IMR-90 (cell line): ENCODE measurements around the gene RALGAPA2. TPM values are rescaled to one million over a fixed set of nuclear protein-coding genes. Genes with fewer than 3 reads are reported as not detected.

Experiments used
- ATAC-seq: fragments of 200-7000 bp; cut with Tn5 transposase; 2 replicates; pipeline ENCODE4 v1.9.1; 2020; ENCODE audit warnings: low read depth, mild to moderate bottlenecking, moderate library complexity
- BruUV-seq: library from RNA; stranded (reverse); fragments of 400-500 nt; replicated peaks from 2 replicates; lab custom pipeline; 2021; lab: Mats Ljungman, UMichigan
- CTCF ChIA-PET: fragments of 300-600 bp; formaldehyde crosslinking; extraction: SDS; loops from one replicate; lab custom pipeline; 2021; ENCODE audit warnings: antibody characterized with exemption; lab: Yijun Ruan, JAX
- POLR2A ChIA-PET: fragments of 300-600 bp; sonication (Branson Sonifier 250); formaldehyde crosslinking; loops from one replicate; lab custom pipeline; 2022; ENCODE audit warnings: antibody characterized with exemption; ENCODE audit not compliant: unreplicated experiment; lab: Charles Lee
- DNase-seq: peaks from one replicate; pipeline ENCODE4 v3.0.0; 2013
- H2AFZ ChIP-seq: replicated peaks from 2 replicates; pipeline ENCODE3; 2013; ENCODE audit warnings: low read length, mild to moderate bottlenecking; ENCODE audit not compliant: poor library complexity
- H2AK5ac ChIP-seq: 2 replicates; pipeline ENCODE4 v1.6.1; 2013; ENCODE audit warnings: low read depth, low read length, inconsistent platforms
- H2AK9ac ChIP-seq: replicated peaks from 2 replicates; pipeline ENCODE3; 2013; ENCODE audit warnings: mild to moderate bottlenecking, low read depth, low read length, moderate library complexity; ENCODE audit not compliant: poor library complexity
- H2BK120ac ChIP-seq: 2 replicates; pipeline ENCODE4 v1.6.1; 2013; ENCODE audit warnings: low read depth, low read length, inconsistent platforms
- H2BK15ac ChIP-seq: 3 replicates; pipeline ENCODE4 v1.6.1; 2013; ENCODE audit warnings: low read depth, low read length, inconsistent platforms
- H2BK20ac ChIP-seq: 2 replicates; pipeline ENCODE4 v1.6.1; 2013; ENCODE audit warnings: low read depth, mild to moderate bottlenecking, inconsistent platforms, low read length, moderate library complexity
- H2BK5ac ChIP-seq: 2 replicates; pipeline ENCODE4 v1.6.1; 2013; ENCODE audit warnings: mild to moderate bottlenecking, low read depth, low read length, inconsistent platforms; ENCODE audit not compliant: poor library complexity, severe bottlenecking
- H3K14ac ChIP-seq: replicated peaks from 2 replicates; pipeline ENCODE4 v1.6.1; 2013; ENCODE audit warnings: low read depth, low read length, inconsistent platforms
- H3K18ac ChIP-seq: 2 replicates; pipeline ENCODE4 v1.6.1; 2013; ENCODE audit warnings: low read depth, low read length, control low read depth
- H3K23ac ChIP-seq: 2 replicates; pipeline ENCODE4 v1.6.1; 2013; ENCODE audit warnings: low read depth, low read length, inconsistent platforms
- H3K27ac ChIP-seq: 2 replicates; pipeline ENCODE4 v1.5.1; 2013; ENCODE audit warnings: mild to moderate bottlenecking, control low read depth, low read length; ENCODE audit not compliant: insufficient read depth
- H3K27me3 ChIP-seq: 2 replicates; pipeline ENCODE4 v1.6.1; 2013; ENCODE audit warnings: low read length; ENCODE audit not compliant: control insufficient read depth, insufficient read depth
- H3K36me3 ChIP-seq: 2 replicates; pipeline ENCODE4 v1.6.1; 2013; ENCODE audit warnings: low read length, mixed read lengths; ENCODE audit not compliant: control insufficient read depth, insufficient read depth
- H3K4ac ChIP-seq: 2 replicates; pipeline ENCODE4 v1.6.1; 2013; ENCODE audit warnings: low read depth, low read length, inconsistent platforms
- H3K4me1 ChIP-seq: 2 replicates; pipeline ENCODE4 v1.6.1; 2013; ENCODE audit warnings: low read length, mixed read lengths; ENCODE audit not compliant: control insufficient read depth, insufficient read depth
- H3K4me2 ChIP-seq: 2 replicates; pipeline ENCODE4 v1.6.1; 2013; ENCODE audit warnings: low read depth, mild to moderate bottlenecking, control low read depth, low read length, moderate library complexity
- H3K4me3 ChIP-seq: 2 replicates; pipeline ENCODE4 v1.5.1; 2013; ENCODE audit warnings: low read depth, mild to moderate bottlenecking, control low read depth, low read length, moderate library complexity; ENCODE audit not compliant: insufficient read depth
- H3K56ac ChIP-seq: 2 replicates; pipeline ENCODE4 v1.6.1; 2013; ENCODE audit warnings: low read length, inconsistent platforms; ENCODE audit not compliant: insufficient read depth; ENCODE audit errors: extremely low read depth
- H3K79me1 ChIP-seq, 2 experiments: 2 replicates each; pipeline ENCODE4 v1.6.1; 2013; ENCODE audit warnings: low read length in 2 of 2, inconsistent platforms in 1 of 2, low read depth in 1 of 2
- H3K9ac ChIP-seq: 2 replicates; pipeline ENCODE4 v1.6.1; 2013; ENCODE audit warnings: low read depth, low read length, control low read depth
- H3K9me1 ChIP-seq: 2 replicates; pipeline ENCODE4 v1.6.1; 2013; ENCODE audit warnings: low read length, inconsistent platforms; ENCODE audit not compliant: insufficient read depth
- H3K9me3 ChIP-seq: 2 replicates; pipeline ENCODE4 v1.6.1; 2013; ENCODE audit warnings: low read length; ENCODE audit not compliant: control insufficient read depth, insufficient read depth
- H4K20me1 ChIP-seq: 2 replicates; pipeline ENCODE4 v1.6.1; 2013; ENCODE audit warnings: low read length, inconsistent platforms; ENCODE audit not compliant: insufficient read depth
- H4K5ac ChIP-seq: 2 replicates; pipeline ENCODE4 v1.6.1; 2013; ENCODE audit warnings: mild to moderate bottlenecking, low read depth, low read length, control low read depth
- H4K8ac ChIP-seq, 2 experiments: 2 replicates each; pipeline ENCODE4 v1.6.1; 2013; ENCODE audit warnings: low read depth in 2 of 2, low read length in 2 of 2, control low read depth in 1 of 2, inconsistent platforms in 1 of 2
- H4K91ac ChIP-seq: 2 replicates; pipeline ENCODE4 v1.6.1; 2013; ENCODE audit warnings: low read depth, low read length, inconsistent platforms; ENCODE audit not compliant: insufficient read depth
- BHLHE40 ChIP-seq: fragments of 150-350 bp; IDR thresholded peaks from 2 replicates; pipeline ENCODE4 v1.6.1; 2016; ENCODE audit warnings: mild to moderate bottlenecking, low read depth, low read length
- CEBPB ChIP-seq: IDR thresholded peaks from 2 replicates; pipeline ENCODE4 v1.6.1; 2012; ENCODE audit warnings: low read depth, low read length, improper control_type of control experiment
- RAD21 ChIP-seq: IDR thresholded peaks from 2 replicates; pipeline ENCODE4 v1.6.1; 2012; ENCODE audit warnings: low read length, improper control_type of control experiment
- RFX5 ChIP-seq: IDR thresholded peaks from 2 replicates; pipeline ENCODE4 v1.8.0; 2012; ENCODE audit warnings: low read depth, mild to moderate bottlenecking, low read length, moderate library complexity
- SMC3 ChIP-seq: fragments of 150-350 bp; IDR thresholded peaks from 2 replicates; pipeline ENCODE4 v1.6.1; 2016; ENCODE audit warnings: low read depth, mild to moderate bottlenecking, antibody characterized with exemption, low read length, moderate library complexity
- WGBS, 2 experiments: methylation state at CpG; one replicate each; pipeline versions ENCODE4 v1.1.5 to v1.1.7; 2013; ENCODE audit warnings: missing lambda C conversion rate in 2 of 2; ENCODE audit not compliant: insufficient read length in 1 of 2; ENCODE audit errors: extremely low coverage in 2 of 2; 5-methylcytosine and 5-hydroxymethylcytosine counted together
- dilution Hi-C: fragments of 300-500 bp; cut with HindIII; formaldehyde crosslinking; loops from one replicate; pipeline ENCODE4 v1.14.3; 2018; ENCODE audit warnings: low sequenced_read_pairs; ENCODE audit not compliant: unreplicated experiment
- in situ Hi-C: fragments of 300-500 bp; cut with MboI; formaldehyde crosslinking; loops from 3 replicates; pipeline ENCODE4 v1.14.3; 2019; ENCODE audit warnings: low sequenced_read_pairs, inconsistent platforms, mixed read lengths
- intact Hi-C: fragments of 100-400 bp; cut with micrococcal nuclease; formaldehyde crosslinking; loops from 2 replicates; pipeline ENCODE4 v1.10.0; 2022
- polyA plus RNA-seq, 3 experiments: library from polyadenylated mRNA; depleted of rRNA; stranded (reverse); fragments of >200 nt; gene quantifications; 2 replicates each; pipeline ENCODE4 v1.2.3, GENCODE V29; 2012; ENCODE audit warnings: low replicate concordance in 1 of 3
- total RNA-seq: library from RNA; depleted of rRNA; stranded (reverse); fragments of >200 nt; gene quantifications from 2 replicates; pipeline ENCODE4 v1.2.3, GENCODE V29; 2012
- TF ChIP-seq, protein P1 (sequence below): fragments of 150-350 bp; IDR thresholded peaks from 2 replicates; pipeline ENCODE4 v1.6.1; 2016; ENCODE audit warnings: low read depth, mild to moderate bottlenecking, low read length, moderate library complexity, borderline replicate concordance
- TF ChIP-seq, protein P2 (sequence below): conservative IDR thresholded peaks from 2 replicates; pipeline ENCODE4 v1.5.1; 2012; ENCODE audit warnings: mild to moderate bottlenecking, low read depth, low read length, improper control_type of control experiment
- TF ChIP-seq, protein P3 (sequence below): fragments of 150-350 bp; IDR thresholded peaks from 2 replicates; pipeline ENCODE4 v1.6.1; 2017; ENCODE audit warnings: mild to moderate bottlenecking, antibody characterized with exemption, low read length, low read depth

The RALGAPA2 gene
- total and polyA plus RNA-seq, 2 of the 4 experiments (the other 2 are of a cell fraction) = 1.3 to 3.9 TPM

DNA sequence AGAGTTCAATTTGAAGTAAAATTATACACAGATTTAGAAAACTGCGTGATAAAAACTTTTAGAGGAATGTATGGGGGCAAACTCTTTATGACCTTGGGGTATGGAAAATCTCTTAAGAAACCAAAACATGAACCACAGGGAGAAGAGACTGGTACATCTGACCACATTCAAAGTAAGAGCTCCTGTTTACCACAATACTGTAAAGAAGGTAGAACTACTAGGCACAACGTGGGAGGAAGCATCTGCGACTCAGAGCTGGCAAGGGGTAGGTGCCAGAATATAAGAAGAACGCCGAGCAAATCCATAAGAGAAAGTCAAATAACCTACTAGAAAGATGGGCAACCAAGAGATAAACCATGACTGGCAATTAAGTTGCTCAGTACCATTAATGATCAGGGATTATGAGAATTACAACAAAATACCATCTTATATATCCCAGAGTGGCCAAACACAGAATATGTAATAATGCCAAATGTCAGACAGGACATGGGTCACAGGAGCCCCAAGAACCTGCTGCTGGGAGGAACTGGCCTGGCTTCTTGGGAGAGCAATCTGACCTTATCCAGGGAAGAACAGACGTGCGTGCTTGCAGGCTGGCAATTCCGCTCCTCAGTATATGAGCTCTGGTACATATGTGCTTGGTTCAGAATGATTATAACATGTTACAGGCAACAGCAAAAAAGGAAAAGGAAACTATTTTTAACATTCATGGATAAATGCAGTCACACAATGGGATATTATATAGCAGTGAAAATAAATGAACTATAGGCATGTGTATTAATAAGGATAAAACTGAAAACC is 294.4 kb downstream of the RALGAPA2 start:
- Histone ChIP-seq H3K79me1 (no peaks in the 10 kb centered on the region), H3K27me3 (no peaks in the 10 kb centered on the region; the same call in 1 of the 2 replicates), H3K18ac (no peak overlapping the region), H2BK20ac (no peak overlapping the region), H2BK15ac (no peak overlapping the region), H4K20me1 (no peaks in the 10 kb centered on the region), H2AFZ (no peak overlapping the region), H3K14ac (no peak overlapping the region), H3K4me1 (no peaks in the 10 kb centered on the region), H4K5ac (no peak overlapping the region), H3K36me3 (no peaks in the 10 kb centered on the region), H3K4me3 (no peak overlapping the region), H3K23ac (no peak overlapping the region), H3K4me2 (no peak overlapping the region), H3K4ac (no peak overlapping the region), H3K9me1 (no peaks in the 10 kb centered on the region), H2AK5ac (no peak overlapping the region), H2BK5ac (no peak overlapping the region), H2AK9ac (no peak overlapping the region), H3K27ac (no peak overlapping the region), H3K9ac (no peak overlapping the region), H3K9me3 (no peaks in the 10 kb centered on the region), H3K56ac (no peak overlapping the region), H2BK120ac (no peak overlapping the region), H4K91ac (no peak overlapping the region), H4K8ac (no peak overlapping the region)
- dilution Hi-C loops (no loop called here), intact Hi-C loops (no loop called here), in situ Hi-C loops (no loop called here)
- WGBS, 2 experiments = 100% methylated on average over 2 of the region's 8 CpGs; no CpG with 5 or more reads in 1 of the 2 experiments
- ChIA-PET CTCF (no interaction called here), POLR2A (no interaction called here)
- TF ChIP-seq, protein P1, sequence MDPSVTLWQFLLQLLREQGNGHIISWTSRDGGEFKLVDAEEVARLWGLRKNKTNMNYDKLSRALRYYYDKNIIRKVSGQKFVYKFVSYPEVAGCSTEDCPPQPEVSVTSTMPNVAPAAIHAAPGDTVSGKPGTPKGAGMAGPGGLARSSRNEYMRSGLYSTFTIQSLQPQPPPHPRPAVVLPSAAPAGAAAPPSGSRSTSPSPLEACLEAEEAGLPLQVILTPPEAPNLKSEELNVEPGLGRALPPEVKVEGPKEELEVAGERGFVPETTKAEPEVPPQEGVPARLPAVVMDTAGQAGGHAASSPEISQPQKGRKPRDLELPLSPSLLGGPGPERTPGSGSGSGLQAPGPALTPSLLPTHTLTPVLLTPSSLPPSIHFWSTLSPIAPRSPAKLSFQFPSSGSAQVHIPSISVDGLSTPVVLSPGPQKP = no peak
- TF ChIP-seq BHLHE40 (no peak), SMC3 (no peak), CEBPB (no peak), RAD21 (no peak), RFX5 (no peak)
- TF ChIP-seq, protein P2, sequence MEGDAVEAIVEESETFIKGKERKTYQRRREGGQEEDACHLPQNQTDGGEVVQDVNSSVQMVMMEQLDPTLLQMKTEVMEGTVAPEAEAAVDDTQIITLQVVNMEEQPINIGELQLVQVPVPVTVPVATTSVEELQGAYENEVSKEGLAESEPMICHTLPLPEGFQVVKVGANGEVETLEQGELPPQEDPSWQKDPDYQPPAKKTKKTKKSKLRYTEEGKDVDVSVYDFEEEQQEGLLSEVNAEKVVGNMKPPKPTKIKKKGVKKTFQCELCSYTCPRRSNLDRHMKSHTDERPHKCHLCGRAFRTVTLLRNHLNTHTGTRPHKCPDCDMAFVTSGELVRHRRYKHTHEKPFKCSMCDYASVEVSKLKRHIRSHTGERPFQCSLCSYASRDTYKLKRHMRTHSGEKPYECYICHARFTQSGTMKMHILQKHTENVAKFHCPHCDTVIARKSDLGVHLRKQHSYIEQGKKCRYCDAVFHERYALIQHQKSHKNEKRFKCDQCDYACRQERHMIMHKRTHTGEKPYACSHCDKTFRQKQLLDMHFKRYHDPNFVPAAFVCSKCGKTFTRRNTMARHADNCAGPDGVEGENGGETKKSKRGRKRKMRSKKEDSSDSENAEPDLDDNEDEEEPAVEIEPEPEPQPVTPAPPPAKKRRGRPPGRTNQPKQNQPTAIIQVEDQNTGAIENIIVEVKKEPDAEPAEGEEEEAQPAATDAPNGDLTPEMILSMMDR = no peak
- TF ChIP-seq, protein P3, sequence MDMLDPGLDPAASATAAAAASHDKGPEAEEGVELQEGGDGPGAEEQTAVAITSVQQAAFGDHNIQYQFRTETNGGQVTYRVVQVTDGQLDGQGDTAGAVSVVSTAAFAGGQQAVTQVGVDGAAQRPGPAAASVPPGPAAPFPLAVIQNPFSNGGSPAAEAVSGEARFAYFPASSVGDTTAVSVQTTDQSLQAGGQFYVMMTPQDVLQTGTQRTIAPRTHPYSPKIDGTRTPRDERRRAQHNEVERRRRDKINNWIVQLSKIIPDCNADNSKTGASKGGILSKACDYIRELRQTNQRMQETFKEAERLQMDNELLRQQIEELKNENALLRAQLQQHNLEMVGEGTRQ = no peak
- DNase-seq = no peak
- BruUV-seq = no TSS peak
- ATAC-seq = no peak
